Measurements from ENCODE around the gene COL5A2.

COL5A2 gene

GRCh38 chr2:189066037-189066436 lies 113.5 kb downstream of the COL5A2 start:
- TF ChIP-seq CTCF (conservative IDR thresholded peaks at IDR 0.05; ENCODE audit: low read depth) = no peak
- POLR2A ChIA-PET (ENCODE audit: low non-redundant PET) = no interaction called here
- DNase-seq (ENCODE audit: low spot score) = no peak
- CTCF ChIA-PET = no interaction called here
- H3K27ac ChIP-seq = no peak overlapping the region

- ChIA-PET CTCF (interaction anchor here (0.7 kb wide), 1 partner anchor 11 kb away, joined by 3 read pairs; no protein-coding TSS in a partner anchor), POLR2A (ENCODE audit: low non-redundant PET) (no interaction called here)
- no peak for TF ChIP-seq CTCF (conservative IDR thresholded peaks at IDR 0.05; ENCODE audit: low read depth)
- DNase-seq (ENCODE audit: low spot score) = no peak
- no peak overlapping the region for H3K27ac ChIP-seq
Measured at GRCh38 chr2:189060096-189060642, 119.4 kb downstream of the COL5A2 start.

GRCh38 chr2:189057316-189057715 lies 122.2 kb downstream of the COL5A2 start:
- POLR2A ChIA-PET (ENCODE audit: low non-redundant PET) = no interaction called here
- no peak for TF ChIP-seq CTCF (conservative IDR thresholded peaks at IDR 0.05; ENCODE audit: low read depth)
- DNase-seq (ENCODE audit: low spot score) = no peak

GRCh38 chr2:189056200-189057106 lies 123.1 kb downstream of the COL5A2 start:
- no peak for TF ChIP-seq CTCF (conservative IDR thresholded peaks at IDR 0.05; ENCODE audit: low read depth)
- ChIA-PET CTCF (no interaction called here), POLR2A (ENCODE audit: low non-redundant PET) (no interaction called here)
- no peak for DNase-seq (ENCODE audit: low spot score)
- H3K27ac ChIP-seq = no peak overlapping the region

More at GRCh38 chr2:189057316-189057715, 122.2 kb downstream of the COL5A2 start:
- CTCF ChIA-PET = no interaction called here
- H3K27ac ChIP-seq = no peak overlapping the region

- TF ChIP-seq CTCF (conservative IDR thresholded peaks at IDR 0.05; ENCODE audit: low read depth) = no peak
- DNase-seq (ENCODE audit: low spot score) = no peak
- POLR2A ChIA-PET (ENCODE audit: low non-redundant PET) = no interaction called here
- CTCF ChIA-PET = interaction anchor here (0.6 kb wide), 1 partner anchor 165 kb away, joined by 3 read pairs; no protein-coding TSS in a partner anchor
- H3K27ac ChIP-seq = no peak overlapping the region
Measured at GRCh38 chr2:189050165-189050712, 129.3 kb downstream of the COL5A2 start.

- POLR2A ChIA-PET (ENCODE audit: low non-redundant PET) = no interaction called here
- TF ChIP-seq CTCF (conservative IDR thresholded peaks at IDR 0.05; ENCODE audit: low read depth) = no peak
- no peak for DNase-seq (ENCODE audit: low spot score)
- no peak overlapping the region for H3K27ac ChIP-seq
- CTCF ChIA-PET = interaction anchor here (0.6 kb wide), 1 partner anchor 165 kb away, joined by 3 read pairs; no protein-coding TSS in a partner anchor
Measured at GRCh38 chr2:189049709-189050164, 129.8 kb downstream of the COL5A2 start.
